RWPE2 (cell line): Measurements from ENCODE around the gene GTF3C1.

Experiments used
- ATAC-seq: fragments of 200-7000 bp; cut with Tn5 transposase; 3 replicates; pipeline ENCODE4 v1.9.1; 2021; ENCODE audit warnings: low read depth
- DNase-seq: peaks from one replicate; pipeline ENCODE4 v3.0.0-alpha.2; 2020; ENCODE audit warnings: low spot score
- H3K27ac ChIP-seq: fragments of 450-650 bp; 2 replicates; pipeline ENCODE4 v1.5.1; 2017; ENCODE audit warnings: mild to moderate bottlenecking; ENCODE audit not compliant: poor library complexity, severe bottlenecking
- H3K27me3 ChIP-seq: fragments of 250-450 bp; sonication (Bioruptor Pico); 2 replicates; pipeline ENCODE4 v1.5.1; 2021; ENCODE audit warnings: mild to moderate bottlenecking, moderate library complexity; ENCODE audit not compliant: insufficient read depth, poor library complexity, severe bottlenecking
- H3K36me3 ChIP-seq: fragments of 250-450 bp; sonication (Bioruptor Pico); 2 replicates; pipeline ENCODE4 v1.5.1; 2020; ENCODE audit warnings: low read depth, mild to moderate bottlenecking, moderate library complexity
- H3K4me1 ChIP-seq: fragments of 250-450 bp; sonication (Bioruptor Pico); 2 replicates; pipeline ENCODE4 v1.5.1; 2021; ENCODE audit warnings: mild to moderate bottlenecking, moderate library complexity; ENCODE audit not compliant: insufficient read depth, poor library complexity, severe bottlenecking
- H3K4me3 ChIP-seq: fragments of 250-450 bp; sonication (Bioruptor Pico); 2 replicates; pipeline ENCODE4 v1.5.1; 2021; ENCODE audit warnings: mild to moderate bottlenecking, moderate library complexity; ENCODE audit not compliant: severe bottlenecking
- H3K9me3 ChIP-seq: fragments of 250-450 bp; sonication (Bioruptor Pico); 2 replicates; pipeline ENCODE4 v1.5.1; 2021; ENCODE audit warnings: mild to moderate bottlenecking, moderate library complexity; ENCODE audit not compliant: severe bottlenecking
- CTCF ChIP-seq: fragments of 450-650 bp; IDR thresholded peaks from one replicate; pipeline ENCODE4 v1.5.1; 2017; ENCODE audit warnings: mild to moderate bottlenecking, moderate library complexity; ENCODE audit not compliant: poor library complexity, severe bottlenecking

Gene GTF3C1

GRCh38 chr16:27486344-27486743, 63.4 kb downstream of the GTF3C1 start:
- DNase-seq, result no peak
- ATAC-seq, result no peak
- Histone ChIP-seq H3K4me3 (no peak overlapping the region), H3K27ac (no peak overlapping the region), H3K36me3 (peaks cover 86% of the 10 kb centered on the region), H3K27me3 (no peaks in the 10 kb centered on the region), H3K9me3 (no peaks in the 10 kb centered on the region), H3K4me1 (no peaks in the 10 kb centered on the region)
- no peak for TF ChIP-seq CTCF

GRCh38 chr16:27485811-27486210, 63.9 kb downstream of the GTF3C1 start:
- Histone ChIP-seq H3K4me1 (no peaks in the 10 kb centered on the region), H3K9me3 (no peaks in the 10 kb centered on the region), H3K27me3 (no peaks in the 10 kb centered on the region), H3K36me3 (peaks cover 83% of the 10 kb centered on the region), H3K27ac (no peak overlapping the region), H3K4me3 (no peak overlapping the region)
- no peak for DNase-seq
- no peak for ATAC-seq
- TF ChIP-seq CTCF, result no peak

- Histone ChIP-seq H3K27ac (no peak overlapping the region), H3K4me3 (no peak overlapping the region), H3K27me3 (no peaks in the 10 kb centered on the region), H3K36me3 (peaks cover 80% of the 10 kb centered on the region), H3K9me3 (no peaks in the 10 kb centered on the region), H3K4me1 (no peaks in the 10 kb centered on the region)
- no peak for TF ChIP-seq CTCF
- DNase-seq (no peak), ATAC-seq (no peak)
Observed at GRCh38 chr16:27485126-27485525, 64.6 kb downstream of the GTF3C1 start.

- Histone ChIP-seq H3K4me3 (no peak overlapping the region), H3K9me3 (no peaks in the 10 kb centered on the region), H3K36me3 (peaks cover 80% of the 10 kb centered on the region), H3K4me1 (no peaks in the 10 kb centered on the region), H3K27me3 (no peaks in the 10 kb centered on the region), H3K27ac (no peak overlapping the region)
- DNase-seq (no peak), ATAC-seq (no peak)
- TF ChIP-seq CTCF, result no peak
Observed at GRCh38 chr16:27483624-27484023, 66.1 kb downstream of the GTF3C1 start.

GRCh38 chr16:27483088-27483437, 66.7 kb downstream of the GTF3C1 start:
- Histone ChIP-seq H3K9me3 (no peaks in the 10 kb centered on the region), H3K4me3 (no peak overlapping the region), H3K27me3 (no peaks in the 10 kb centered on the region), H3K4me1 (no peaks in the 10 kb centered on the region), H3K36me3 (peaks cover 80% of the 10 kb centered on the region), H3K27ac (no peak overlapping the region)
- no peak for TF ChIP-seq CTCF
- no peak for DNase-seq
- ATAC-seq, result no peak
